SK-MEL-5 (cell line): Measurements from ENCODE around the gene BRSK2. TPM values are rescaled to one million over a fixed set of nuclear protein-coding genes. Genes with fewer than 3 reads are reported as not detected.

Experiments
- DNase-seq: peaks from one replicate; pipeline ENCODE4 v3.0.0-alpha.2; 2016; ENCODE audit warnings: low read depth, low spot score
- in situ Hi-C: cut with HindIII; loops from 2 replicates; pipeline ENCODE4 v1.10.0; 2016; ENCODE audit warnings: low sequenced_read_pairs, high pct_unique_total_duplicates, low pct_unique_long_range_greater_than_20kb
- total RNA-seq: library from RNA; depleted of rRNA; stranded (reverse); fragments of >200 nt; shearing (Covaris generic); gene quantifications from 2 replicates; pipeline ENCODE4 v1.2.3, GENCODE V29; 2014

Gene BRSK2
- total RNA-seq, 1 experiment from 2014 or later, result 4.5 TPM

- in situ Hi-C loops, result no loop called here
- no peak for DNase-seq
Observed at GRCh38 chr11:1478011-1478410, 88.3 kb downstream of the BRSK2 start.

GRCh38 chr11:1478544-1478943, 88.8 kb downstream of the BRSK2 start:
- in situ Hi-C loops, result no loop called here
- DNase-seq, result no peak

GRCh38 chr11:1479006-1479677, 89.4 kb downstream of the BRSK2 start:
- in situ Hi-C loops, result no loop called here
- no peak for DNase-seq

- in situ Hi-C loops, result no loop called here
Observed at GRCh38 chr11:1479678-1480118, 90.0 kb downstream of the BRSK2 start.

GRCh38 chr11:1480191-1480554, 90.4 kb downstream of the BRSK2 start:
- DNase-seq, result no peak
- in situ Hi-C loops, result no loop called here

More at GRCh38 chr11:1479678-1480118, 90.0 kb downstream of the BRSK2 start:
- no peak for DNase-seq

GRCh38 chr11:1480555-1481482, 91.1 kb downstream of the BRSK2 start:
- in situ Hi-C loops, result no loop called here
- no peak for DNase-seq

GRCh38 chr11:1481483-1481825, 91.7 kb downstream of the BRSK2 start:
- in situ Hi-C loops, result no loop called here
- no peak for DNase-seq

- no peak for DNase-seq
- in situ Hi-C loops, result no loop called here
Observed at GRCh38 chr11:1481861-1482441, 92.2 kb downstream of the BRSK2 start.

- in situ Hi-C loops, result no loop called here
- DNase-seq, result no peak
Observed at GRCh38 chr11:1482581-1483444, 93.1 kb downstream of the BRSK2 start.

- no peak for DNase-seq
- in situ Hi-C loops, result no loop called here
Observed at GRCh38 chr11:1483445-1483961, 93.8 kb downstream of the BRSK2 start.

- DNase-seq, result no peak
- in situ Hi-C loops, result no loop called here
Observed at GRCh38 chr11:1484061-1484671, 94.4 kb downstream of the BRSK2 start.

GRCh38 chr11:1484695-1485503, 95.2 kb downstream of the BRSK2 start:
- DNase-seq, result no peak
- in situ Hi-C loops, result no loop called here

GRCh38 chr11:1485504-1485885, 95.8 kb downstream of the BRSK2 start:
- in situ Hi-C loops, result no loop called here
- DNase-seq, result no peak

- DNase-seq, result no peak
- in situ Hi-C loops, result no loop called here
Observed at GRCh38 chr11:1486054-1486825, 96.5 kb downstream of the BRSK2 start, which contains the start of gene MOB2. TSS of gene MOB2 (minus strand) at chr11:1486779. CDS start at chr11:1486556, 223 bp downstream.

- in situ Hi-C loops, result no loop called here
- DNase-seq, result no peak
Observed at GRCh38 chr11:1487091-1487850, 97.5 kb downstream of the BRSK2 start.
